IMR-90 (cell line): ENCODE data around the gene SPTBN5. TPM values are rescaled to one million over a fixed set of nuclear protein-coding genes. Genes with fewer than 3 reads are reported as not detected.

Experiments used
- ATAC-seq: fragments of 200-7000 bp; cut with Tn5 transposase; 2 replicates; pipeline ENCODE4 v1.9.1; 2020; ENCODE audit warnings: low read depth, mild to moderate bottlenecking, moderate library complexity
- BruUV-seq: library from RNA; stranded (reverse); fragments of 400-500 nt; replicated peaks from 2 replicates; lab custom pipeline; 2021; lab: Mats Ljungman, UMichigan
- CTCF ChIA-PET: fragments of 300-600 bp; formaldehyde crosslinking; extraction: SDS; loops from one replicate; lab custom pipeline; 2021; ENCODE audit warnings: antibody characterized with exemption; lab: Yijun Ruan, JAX
- POLR2A ChIA-PET: fragments of 300-600 bp; sonication (Branson Sonifier 250); formaldehyde crosslinking; loops from one replicate; lab custom pipeline; 2022; ENCODE audit warnings: antibody characterized with exemption; ENCODE audit not compliant: unreplicated experiment; lab: Charles Lee
- DNase-seq: peaks from one replicate; pipeline ENCODE4 v3.0.0; 2013
- H2AFZ ChIP-seq: replicated peaks from 2 replicates; pipeline ENCODE3; 2013; ENCODE audit warnings: low read length, mild to moderate bottlenecking; ENCODE audit not compliant: poor library complexity
- H2AK5ac ChIP-seq: 2 replicates; pipeline ENCODE4 v1.6.1; 2013; ENCODE audit warnings: low read depth, low read length, inconsistent platforms
- H2AK9ac ChIP-seq: replicated peaks from 2 replicates; pipeline ENCODE3; 2013; ENCODE audit warnings: mild to moderate bottlenecking, low read depth, low read length, moderate library complexity; ENCODE audit not compliant: poor library complexity
- H2BK120ac ChIP-seq: 2 replicates; pipeline ENCODE4 v1.6.1; 2013; ENCODE audit warnings: low read depth, low read length, inconsistent platforms
- H2BK15ac ChIP-seq: 3 replicates; pipeline ENCODE4 v1.6.1; 2013; ENCODE audit warnings: low read depth, low read length, inconsistent platforms
- H2BK20ac ChIP-seq: 2 replicates; pipeline ENCODE4 v1.6.1; 2013; ENCODE audit warnings: low read depth, mild to moderate bottlenecking, inconsistent platforms, low read length, moderate library complexity
- H2BK5ac ChIP-seq: 2 replicates; pipeline ENCODE4 v1.6.1; 2013; ENCODE audit warnings: mild to moderate bottlenecking, low read depth, low read length, inconsistent platforms; ENCODE audit not compliant: poor library complexity, severe bottlenecking
- H3K14ac ChIP-seq: replicated peaks from 2 replicates; pipeline ENCODE4 v1.6.1; 2013; ENCODE audit warnings: low read depth, low read length, inconsistent platforms
- H3K18ac ChIP-seq: 2 replicates; pipeline ENCODE4 v1.6.1; 2013; ENCODE audit warnings: low read depth, low read length, control low read depth
- H3K23ac ChIP-seq: 2 replicates; pipeline ENCODE4 v1.6.1; 2013; ENCODE audit warnings: low read depth, low read length, inconsistent platforms
- H3K27ac ChIP-seq: 2 replicates; pipeline ENCODE4 v1.5.1; 2013; ENCODE audit warnings: mild to moderate bottlenecking, control low read depth, low read length; ENCODE audit not compliant: insufficient read depth
- H3K27me3 ChIP-seq: 2 replicates; pipeline ENCODE4 v1.6.1; 2013; ENCODE audit warnings: low read length; ENCODE audit not compliant: control insufficient read depth, insufficient read depth
- H3K36me3 ChIP-seq: 2 replicates; pipeline ENCODE4 v1.6.1; 2013; ENCODE audit warnings: low read length, mixed read lengths; ENCODE audit not compliant: control insufficient read depth, insufficient read depth
- H3K4ac ChIP-seq: 2 replicates; pipeline ENCODE4 v1.6.1; 2013; ENCODE audit warnings: low read depth, low read length, inconsistent platforms
- H3K4me1 ChIP-seq: 2 replicates; pipeline ENCODE4 v1.6.1; 2013; ENCODE audit warnings: low read length, mixed read lengths; ENCODE audit not compliant: control insufficient read depth, insufficient read depth
- H3K4me2 ChIP-seq: 2 replicates; pipeline ENCODE4 v1.6.1; 2013; ENCODE audit warnings: low read depth, mild to moderate bottlenecking, control low read depth, low read length, moderate library complexity
- H3K4me3 ChIP-seq: 2 replicates; pipeline ENCODE4 v1.5.1; 2013; ENCODE audit warnings: low read depth, mild to moderate bottlenecking, control low read depth, low read length, moderate library complexity; ENCODE audit not compliant: insufficient read depth
- H3K56ac ChIP-seq: 2 replicates; pipeline ENCODE4 v1.6.1; 2013; ENCODE audit warnings: low read length, inconsistent platforms; ENCODE audit not compliant: insufficient read depth; ENCODE audit errors: extremely low read depth
- H3K79me1 ChIP-seq, 2 experiments: 2 replicates each; pipeline ENCODE4 v1.6.1; 2013; ENCODE audit warnings: low read length in 2 of 2, inconsistent platforms in 1 of 2, low read depth in 1 of 2
- H3K9ac ChIP-seq: 2 replicates; pipeline ENCODE4 v1.6.1; 2013; ENCODE audit warnings: low read depth, low read length, control low read depth
- H3K9me1 ChIP-seq: 2 replicates; pipeline ENCODE4 v1.6.1; 2013; ENCODE audit warnings: low read length, inconsistent platforms; ENCODE audit not compliant: insufficient read depth
- H3K9me3 ChIP-seq: 2 replicates; pipeline ENCODE4 v1.6.1; 2013; ENCODE audit warnings: low read length; ENCODE audit not compliant: control insufficient read depth, insufficient read depth
- H4K20me1 ChIP-seq: 2 replicates; pipeline ENCODE4 v1.6.1; 2013; ENCODE audit warnings: low read length, inconsistent platforms; ENCODE audit not compliant: insufficient read depth
- H4K5ac ChIP-seq: 2 replicates; pipeline ENCODE4 v1.6.1; 2013; ENCODE audit warnings: mild to moderate bottlenecking, low read depth, low read length, control low read depth
- H4K8ac ChIP-seq, 2 experiments: 2 replicates each; pipeline ENCODE4 v1.6.1; 2013; ENCODE audit warnings: low read depth in 2 of 2, low read length in 2 of 2, control low read depth in 1 of 2, inconsistent platforms in 1 of 2
- H4K91ac ChIP-seq: 2 replicates; pipeline ENCODE4 v1.6.1; 2013; ENCODE audit warnings: low read depth, low read length, inconsistent platforms; ENCODE audit not compliant: insufficient read depth
- BHLHE40 ChIP-seq: fragments of 150-350 bp; IDR thresholded peaks from 2 replicates; pipeline ENCODE4 v1.6.1; 2016; ENCODE audit warnings: mild to moderate bottlenecking, low read depth, low read length
- CEBPB ChIP-seq: IDR thresholded peaks from 2 replicates; pipeline ENCODE4 v1.6.1; 2012; ENCODE audit warnings: low read depth, low read length, improper control_type of control experiment
- CHD1 ChIP-seq: IDR thresholded peaks from 2 replicates; pipeline ENCODE4 v1.6.1; 2012; ENCODE audit warnings: low read depth, low read length, improper control_type of control experiment
- CTCF ChIP-seq: conservative IDR thresholded peaks from 2 replicates; pipeline ENCODE4 v1.5.1; 2012; ENCODE audit warnings: mild to moderate bottlenecking, low read depth, low read length, improper control_type of control experiment
- FOS ChIP-seq: fragments of 150-350 bp; IDR thresholded peaks from 2 replicates; pipeline ENCODE4 v1.6.1; 2016; ENCODE audit warnings: low read depth, low read length
- MAFK ChIP-seq: IDR thresholded peaks from 2 replicates; pipeline ENCODE4 v1.6.1; 2012; ENCODE audit warnings: low read depth, low read length, improper control_type of control experiment
- MAZ ChIP-seq: IDR thresholded peaks from 2 replicates; pipeline ENCODE4 v1.6.1; 2012; ENCODE audit warnings: low read depth, mild to moderate bottlenecking, low read length, improper control_type of control experiment, moderate library complexity, borderline replicate concordance
- MXI1 ChIP-seq: IDR thresholded peaks from 2 replicates; pipeline ENCODE4 v1.6.1; 2012; ENCODE audit warnings: low read depth, mild to moderate bottlenecking, low read length, moderate library complexity, borderline replicate concordance
- NFE2L2 ChIP-seq: fragments of 150-350 bp; IDR thresholded peaks from 2 replicates; pipeline ENCODE4 v1.6.1; 2016; ENCODE audit warnings: low read depth, mild to moderate bottlenecking, low read length
- POLR2A ChIP-seq: IDR thresholded peaks from 2 replicates; pipeline ENCODE4 v1.6.1; 2012; ENCODE audit warnings: mild to moderate bottlenecking, low read depth, low read length
- RAD21 ChIP-seq: IDR thresholded peaks from 2 replicates; pipeline ENCODE4 v1.6.1; 2012; ENCODE audit warnings: low read length, improper control_type of control experiment
- RCOR1 ChIP-seq: IDR thresholded peaks from 2 replicates; pipeline ENCODE4 v1.6.1; 2012; ENCODE audit warnings: mild to moderate bottlenecking, low read length, improper control_type of control experiment; ENCODE audit not compliant: insufficient replicate concordance
- RFX5 ChIP-seq: IDR thresholded peaks from 2 replicates; pipeline ENCODE4 v1.8.0; 2012; ENCODE audit warnings: low read depth, mild to moderate bottlenecking, low read length, moderate library complexity
- SMC3 ChIP-seq: fragments of 150-350 bp; IDR thresholded peaks from 2 replicates; pipeline ENCODE4 v1.6.1; 2016; ENCODE audit warnings: low read depth, mild to moderate bottlenecking, antibody characterized with exemption, low read length, moderate library complexity
- USF2 ChIP-seq: fragments of 150-350 bp; IDR thresholded peaks from 2 replicates; pipeline ENCODE4 v1.6.1; 2017; ENCODE audit warnings: mild to moderate bottlenecking, antibody characterized with exemption, low read length, low read depth
- WGBS, 2 experiments: methylation state at CpG; one replicate each; pipeline versions ENCODE4 v1.1.5 to v1.1.7; 2013; ENCODE audit warnings: missing lambda C conversion rate in 2 of 2; ENCODE audit not compliant: insufficient read length in 1 of 2; ENCODE audit errors: extremely low coverage in 2 of 2; 5-methylcytosine and 5-hydroxymethylcytosine counted together
- dilution Hi-C: fragments of 300-500 bp; cut with HindIII; formaldehyde crosslinking; loops from one replicate; pipeline ENCODE4 v1.14.3; 2018; ENCODE audit warnings: low sequenced_read_pairs; ENCODE audit not compliant: unreplicated experiment
- in situ Hi-C: fragments of 300-500 bp; cut with MboI; formaldehyde crosslinking; loops from 3 replicates; pipeline ENCODE4 v1.14.3; 2019; ENCODE audit warnings: low sequenced_read_pairs, inconsistent platforms, mixed read lengths
- intact Hi-C: fragments of 100-400 bp; cut with micrococcal nuclease; formaldehyde crosslinking; loops from 2 replicates; pipeline ENCODE4 v1.10.0; 2022
- polyA plus RNA-seq, 3 experiments: library from polyadenylated mRNA; depleted of rRNA; stranded (reverse); fragments of >200 nt; gene quantifications; 2 replicates each; pipeline ENCODE4 v1.2.3, GENCODE V29; 2012; ENCODE audit warnings: low replicate concordance in 1 of 3
- total RNA-seq: library from RNA; depleted of rRNA; stranded (reverse); fragments of >200 nt; gene quantifications from 2 replicates; pipeline ENCODE4 v1.2.3, GENCODE V29; 2012
- TF ChIP-seq, protein P1 (sequence below): fragments of 150-350 bp; IDR thresholded peaks from 2 replicates; pipeline ENCODE4 v1.6.1; 2016; ENCODE audit warnings: low read depth, mild to moderate bottlenecking, low read length, moderate library complexity, borderline replicate concordance

The SPTBN5 gene
- total and polyA plus RNA-seq, 2 of the 4 experiments (the other 2 are of a cell fraction) = under 0.01 to 0.38 TPM

DNA sequence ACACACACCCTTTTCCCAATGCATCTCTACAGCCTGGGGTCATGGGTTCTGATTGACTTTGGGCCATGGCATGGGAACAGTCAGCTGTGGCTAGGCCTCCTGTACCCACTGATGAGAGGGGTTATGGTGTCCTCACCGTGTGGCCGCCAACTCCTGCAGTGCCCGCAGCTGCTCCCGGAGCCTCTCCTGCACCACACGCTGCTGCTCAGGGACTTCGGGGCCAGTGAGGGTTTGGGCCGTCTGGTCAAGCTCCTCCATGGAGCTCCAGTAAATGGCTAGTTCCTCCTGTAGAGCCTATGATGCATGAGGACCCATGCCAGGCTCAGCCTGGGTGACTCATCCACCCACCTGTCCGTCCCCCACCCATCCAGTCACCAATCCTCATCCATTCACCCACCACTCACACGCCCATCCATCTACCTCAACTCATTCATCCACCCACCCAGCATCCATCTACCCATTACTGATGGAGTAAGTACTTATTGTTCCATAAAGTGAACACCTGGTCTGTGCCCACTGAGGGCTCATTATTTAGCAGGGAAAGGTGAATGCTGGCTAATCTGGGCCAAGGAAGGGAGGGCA lies 21.6 kb downstream of the SPTBN5 start:
- in situ Hi-C loops = no loop called here
- Histone ChIP-seq H3K4me2 (no peak overlapping the region), H2BK15ac (no peak overlapping the region), H3K4ac (no peak overlapping the region), H2BK5ac (no peak overlapping the region), H3K79me1 (no peaks in the 10 kb centered on the region), H3K9me1 (0 out of 2 replicates have a peak, but pooled peaks cover 2% of the 10 kb centered on the region), H3K4me1 (peaks cover 2% of the 10 kb centered on the region; the same call in 1 of the 2 replicates), H3K56ac (no peak overlapping the region), H4K20me1 (peaks cover 3% of the 10 kb centered on the region; the same call in 1 of the 2 replicates), H2AK9ac (no peak overlapping the region), H3K9ac (no peak overlapping the region), H3K27ac (no peak overlapping the region), H3K27me3 (peaks cover 18% of the 10 kb centered on the region; the same call in 1 of the 2 replicates), H4K8ac (no peak overlapping the region), H3K14ac (no peak overlapping the region), H3K4me3 (no peak overlapping the region), H4K5ac (no peak overlapping the region), H2BK120ac (no peak overlapping the region), H2AK5ac (no peak overlapping the region), H3K9me3 (no peaks in the 10 kb centered on the region), H3K36me3 (no peaks in the 10 kb centered on the region), H3K18ac (no peak overlapping the region), H4K91ac (no peak overlapping the region), H3K23ac (no peak overlapping the region), H2BK20ac (no peak overlapping the region), H2AFZ (no peak overlapping the region)
- dilution Hi-C loops = no loop called here
- 92 to 100% methylated on average over 1 to 7 of the region's 9 CpGs for WGBS, 2 experiments
- POLR2A ChIA-PET = no interaction called here
- CTCF ChIA-PET = no interaction called here
- BruUV-seq = no TSS peak
- intact Hi-C loops = no loop called here
- no peak for ATAC-seq
- TF ChIP-seq RCOR1 (no peak), MXI1 (no peak), BHLHE40 (no peak), CHD1 (no peak), NFE2L2 (no peak), FOS (no peak), RAD21 (no peak), SMC3 (no peak), RFX5 (no peak), POLR2A (no peak), MAFK (no peak), MAZ (no peak), CEBPB (no peak), CTCF (no peak), USF2 (no peak)
- TF ChIP-seq, protein P1, sequence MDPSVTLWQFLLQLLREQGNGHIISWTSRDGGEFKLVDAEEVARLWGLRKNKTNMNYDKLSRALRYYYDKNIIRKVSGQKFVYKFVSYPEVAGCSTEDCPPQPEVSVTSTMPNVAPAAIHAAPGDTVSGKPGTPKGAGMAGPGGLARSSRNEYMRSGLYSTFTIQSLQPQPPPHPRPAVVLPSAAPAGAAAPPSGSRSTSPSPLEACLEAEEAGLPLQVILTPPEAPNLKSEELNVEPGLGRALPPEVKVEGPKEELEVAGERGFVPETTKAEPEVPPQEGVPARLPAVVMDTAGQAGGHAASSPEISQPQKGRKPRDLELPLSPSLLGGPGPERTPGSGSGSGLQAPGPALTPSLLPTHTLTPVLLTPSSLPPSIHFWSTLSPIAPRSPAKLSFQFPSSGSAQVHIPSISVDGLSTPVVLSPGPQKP = no peak
- DNase-seq = no peak
